ENCODE measurements around the gene ABCA13.
"Not testable (repeated sequence)": the region's sequence is repeated elsewhere in the genome, so short reads cannot be mapped to it uniquely, and the experiment has no call there.

ABCA13 gene

GRCh38 chr7:48173756-48174382 lies 2.6 kb downstream of the ABCA13 start:
- DNase-seq, result no peak

- no peak for DNase-seq
Observed at GRCh38 chr7:48175019-48175418, 3.8 kb downstream of the ABCA13 start.

GRCh38 chr7:48176356-48176893 lies 5.2 kb downstream of the ABCA13 start:
- DNase-seq, result no peak

DNA sequence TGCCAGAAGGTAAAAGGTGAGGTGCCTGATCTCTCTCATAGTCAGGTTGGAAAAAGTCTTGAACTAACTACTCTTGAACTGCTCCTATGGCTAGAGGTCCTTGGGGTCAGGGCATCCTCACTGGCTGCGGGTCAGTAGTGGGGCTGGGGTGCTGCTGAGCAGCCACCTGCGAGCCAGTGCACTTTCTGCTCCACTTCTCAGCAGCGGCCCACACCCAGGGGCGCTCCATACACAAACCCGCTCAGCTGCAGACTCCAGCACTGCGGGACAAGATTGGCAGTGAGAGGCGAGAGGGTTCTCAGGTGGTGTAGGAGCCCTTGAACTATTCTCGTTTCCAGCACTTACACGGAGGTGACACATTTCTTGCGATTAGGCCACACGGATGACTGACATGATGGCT lies 6.0 kb downstream of the ABCA13 start:
- DNase-seq, result no peak

GRCh38 chr7:48179496-48180030 lies 8.3 kb downstream of the ABCA13 start:
- no peak for DNase-seq

DNA sequence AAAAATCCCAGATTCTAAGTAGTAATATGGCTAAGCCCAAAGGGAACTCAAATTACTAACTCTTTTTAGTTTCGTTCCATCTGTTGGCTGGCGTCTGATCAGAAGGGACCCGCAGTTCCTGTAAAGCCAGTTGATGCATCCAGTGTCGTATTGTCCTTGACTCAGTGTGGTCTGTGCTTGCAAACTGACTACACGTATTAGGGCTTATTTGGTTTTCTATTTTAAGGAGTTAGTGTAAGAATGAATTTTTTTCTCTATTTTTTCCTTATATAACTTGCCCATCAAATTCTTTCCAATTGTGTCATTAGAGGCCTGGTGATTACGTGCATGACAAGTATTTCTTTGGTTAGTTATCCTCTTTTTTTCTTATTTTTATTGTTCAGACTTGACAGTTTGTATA lies 9.7 kb downstream of the ABCA13 start:
- DNase-seq, result no peak

DNA sequence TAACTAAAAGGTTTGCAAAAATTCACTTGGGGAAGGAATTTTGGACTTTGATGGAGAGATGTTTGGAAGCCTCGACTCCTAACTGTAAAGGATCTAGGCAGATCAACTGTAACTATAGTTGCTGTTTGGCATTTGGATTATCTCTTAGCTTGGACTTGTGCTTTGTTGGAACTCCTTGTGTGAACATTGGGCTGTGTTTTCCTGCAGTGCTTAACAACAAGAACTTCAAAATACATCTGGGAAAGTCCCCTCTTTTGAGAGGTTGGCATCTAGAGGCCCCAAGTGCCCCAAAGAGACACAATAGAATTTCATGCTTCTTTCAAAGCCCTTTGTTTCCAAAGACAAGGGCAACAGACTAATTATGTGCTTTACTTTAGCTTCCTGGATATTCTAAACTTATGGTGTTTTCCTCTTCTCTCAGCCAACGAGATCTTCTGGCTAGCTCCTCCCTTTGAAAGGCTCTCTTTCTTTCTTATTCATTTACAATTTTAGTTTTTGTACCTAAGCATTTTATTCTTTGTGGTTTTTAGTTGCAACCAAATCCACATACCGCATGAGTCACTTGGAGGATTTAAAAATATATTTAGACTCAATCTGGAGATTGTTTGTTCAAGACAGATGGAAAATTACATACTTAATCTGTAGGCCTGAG lies 11.6 kb downstream of the ABCA13 start:
- no peak for DNase-seq

DNA sequence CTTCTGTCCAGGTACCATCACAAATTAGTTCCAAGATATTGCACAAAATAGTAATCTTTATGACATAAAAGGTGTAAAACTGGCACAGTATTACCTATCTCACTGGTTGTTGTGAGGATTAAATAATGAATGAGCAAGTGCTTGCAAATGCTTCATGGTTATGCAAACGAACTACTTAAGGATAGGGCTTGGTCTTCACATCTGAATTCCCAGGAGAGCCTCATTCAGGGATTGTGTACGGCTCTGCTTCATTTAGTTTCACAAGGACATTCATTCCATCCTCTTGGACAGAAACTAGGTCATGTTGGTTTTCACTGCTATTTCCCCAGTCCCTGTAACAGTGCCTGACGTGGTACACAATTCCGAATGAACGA lies 12.1 kb downstream of the ABCA13 start:
- no peak for DNase-seq

- peak in 1 of 2 donors; percentile 12 for DNase-seq
Observed at GRCh38 chr7:48183965-48184364, 12.7 kb downstream of the ABCA13 start.

DNA sequence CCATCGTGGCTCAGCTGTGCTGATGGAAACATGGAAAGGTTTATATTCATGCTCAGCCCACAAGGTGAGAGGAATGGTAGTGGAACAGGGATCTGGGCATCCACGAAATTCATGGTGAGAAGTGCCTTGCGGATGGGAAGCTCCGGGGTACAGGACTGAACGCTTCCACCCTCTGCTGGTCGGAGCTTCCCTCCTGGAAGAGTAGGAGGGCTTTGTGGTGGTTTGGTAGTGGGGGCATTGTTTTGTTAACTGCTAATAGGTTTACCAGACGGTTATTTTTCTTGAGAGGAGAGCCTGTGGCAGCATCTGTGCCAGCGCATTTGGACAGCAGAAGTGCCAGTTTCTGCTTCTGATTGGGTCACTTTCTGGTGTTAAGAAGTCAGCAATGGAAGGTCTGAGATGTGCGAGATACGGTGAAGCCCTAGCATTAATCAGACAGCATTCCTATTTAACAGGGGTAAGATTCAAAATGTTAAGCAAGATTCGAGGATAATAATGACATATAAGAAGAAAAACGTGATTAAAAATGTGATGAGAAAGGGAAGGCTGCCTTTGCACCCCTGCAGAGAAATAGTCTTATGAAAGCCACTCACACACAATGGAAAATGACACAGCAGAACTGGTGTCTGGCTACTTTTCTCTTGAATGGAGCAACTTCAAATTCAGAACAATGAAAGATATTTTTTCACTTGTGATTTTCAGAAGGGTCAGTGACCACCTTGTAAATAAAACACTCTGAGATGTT lies 17.7 kb downstream of the ABCA13 start:
- DNase-seq, result no peak

GRCh38 chr7:48192996-48193395 lies 21.7 kb downstream of the ABCA13 start:
- DNase-seq, result no peak

GRCh38 chr7:48193421-48193820 lies 22.2 kb downstream of the ABCA13 start:
- no peak for DNase-seq

DNA sequence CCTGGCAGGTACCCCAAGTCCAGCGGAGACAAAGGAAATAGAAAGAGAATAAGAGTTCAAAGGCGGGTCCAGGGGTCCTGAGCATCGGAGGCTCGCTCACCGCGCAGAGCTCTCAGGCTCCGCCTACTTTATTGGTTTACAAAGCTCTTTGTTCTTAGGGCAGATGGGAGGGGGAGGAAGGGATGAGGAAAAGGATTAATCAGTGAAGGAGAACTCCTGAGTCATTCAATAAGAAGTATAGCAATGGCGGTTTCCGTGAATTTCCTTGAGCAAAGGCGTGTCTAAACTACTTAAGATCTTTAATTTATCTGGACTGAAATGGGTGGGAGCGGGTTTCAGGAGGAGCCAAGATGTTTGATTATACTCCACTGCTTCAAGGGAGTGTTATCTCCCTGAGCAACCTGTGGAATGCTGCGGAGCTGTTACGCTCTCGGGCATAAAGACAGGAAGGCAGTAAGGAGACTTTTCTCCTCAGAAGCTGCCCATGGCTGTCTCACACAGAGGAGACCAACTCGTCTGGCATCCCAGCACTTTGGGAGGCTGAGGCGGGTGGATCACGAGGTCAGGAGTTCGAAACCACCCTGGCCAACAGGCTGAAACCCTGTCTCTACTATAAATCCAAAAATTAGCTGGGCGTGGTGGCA lies 29.8 kb downstream of the ABCA13 start:
- not testable (repeated sequence) for DNase-seq

- DNase-seq, result not testable (repeated sequence)
Observed at GRCh38 chr7:48202916-48203315, 31.7 kb downstream of the ABCA13 start.

- peak in 1 of 2 donors; percentile 12 for DNase-seq
Observed at GRCh38 chr7:48207155-48207675, 36.0 kb downstream of the ABCA13 start.

GRCh38 chr7:48209004-48209600 lies 37.8 kb downstream of the ABCA13 start:
- DNase-seq, result no peak

DNA sequence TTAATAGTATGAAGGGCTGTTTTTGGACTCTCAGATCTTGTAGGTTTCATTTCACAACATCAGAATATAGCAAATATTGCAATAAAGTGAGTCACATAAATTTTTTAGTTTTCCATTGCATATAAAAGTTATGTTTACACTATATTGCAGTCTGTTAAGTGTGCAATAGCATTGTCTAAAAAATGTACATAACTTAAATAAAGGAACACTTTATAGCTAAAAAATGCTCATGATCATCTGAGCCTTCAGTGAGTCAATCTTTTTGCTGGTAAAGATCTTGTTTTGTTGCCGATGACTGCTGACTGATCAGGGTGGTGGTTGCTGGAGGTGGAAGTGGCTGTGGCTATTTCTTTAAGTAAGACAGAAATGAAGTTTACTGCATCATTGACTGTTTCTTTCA lies 42.0 kb downstream of the ABCA13 start:
- DNase-seq, result no peak

- DNase-seq, result no peak
Observed at GRCh38 chr7:48217266-48217665, 46.0 kb downstream of the ABCA13 start.

DNA sequence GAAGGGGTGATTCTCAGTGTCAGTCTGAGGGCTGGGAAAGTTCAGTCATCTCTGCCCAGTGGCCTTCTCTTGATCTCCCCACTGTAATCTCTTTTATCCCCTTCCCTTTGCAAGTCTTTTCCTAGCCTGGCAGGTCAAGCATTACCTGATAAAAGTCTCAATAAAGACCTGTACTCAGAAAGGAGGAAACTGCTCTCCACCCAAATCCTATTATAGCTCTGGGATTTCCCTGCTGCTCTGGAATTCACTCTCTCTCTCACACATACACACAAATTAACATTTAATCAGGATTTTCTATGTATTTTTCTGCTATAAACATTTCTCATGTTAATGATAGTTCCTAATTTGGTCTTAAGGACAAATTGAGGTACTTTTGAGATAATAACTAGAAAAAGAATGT lies 46.5 kb downstream of the ABCA13 start:
- no peak for DNase-seq

- no peak for DNase-seq
Observed at GRCh38 chr7:48224042-48224441, 52.8 kb downstream of the ABCA13 start.

DNA sequence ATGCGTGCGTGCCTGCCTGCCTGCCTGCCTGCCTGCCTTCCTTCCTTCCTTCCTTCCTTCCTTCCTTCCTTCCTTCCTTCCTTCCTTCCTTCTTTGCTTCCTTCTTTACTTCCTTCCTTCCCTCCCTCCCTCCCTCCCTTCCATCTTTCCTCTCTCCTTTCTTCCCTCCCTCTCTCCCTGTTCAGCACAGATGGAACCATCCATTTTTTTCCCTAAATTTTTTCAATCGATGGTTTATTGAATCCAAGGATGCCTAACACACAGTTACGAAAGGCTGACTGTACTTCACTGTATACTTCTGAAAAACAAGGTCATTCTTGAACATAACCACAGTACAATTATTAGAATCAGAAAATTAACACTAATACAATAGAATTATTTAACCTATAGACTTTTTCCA lies 53.8 kb downstream of the ABCA13 start:
- no peak for DNase-seq

DNA sequence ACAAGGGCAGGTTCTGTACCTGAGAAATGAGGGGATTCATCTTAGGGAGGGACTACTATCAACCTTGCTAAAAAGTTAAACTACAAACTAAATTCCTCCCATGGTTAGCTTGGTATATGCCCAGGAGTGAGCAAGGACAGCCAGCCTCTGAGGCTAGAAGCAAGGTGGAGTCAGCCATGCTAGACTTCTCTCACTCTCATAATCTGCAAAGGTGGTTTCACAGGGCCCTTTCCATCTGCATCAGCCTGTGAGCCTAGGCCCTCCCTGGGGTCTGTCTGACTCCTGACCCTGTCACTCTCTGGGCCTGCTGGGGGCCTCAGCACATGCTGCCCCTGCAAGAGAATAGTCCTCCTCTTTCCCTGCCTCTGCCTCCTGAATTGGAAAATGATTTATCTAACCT lies 66.1 kb downstream of the ABCA13 start:
- no peak for DNase-seq

Data from inflammatory macrophage (primary cell).